Measurements from ENCODE around the gene SYT7. TPM values are rescaled to one million over a fixed set of nuclear protein-coding genes. Genes with fewer than 3 reads are reported as not detected.
"Not testable (repeated sequence)": the region's sequence is repeated elsewhere in the genome, so short reads cannot be mapped to it uniquely, and the experiment has no call there.

Gene SYT7
- total and polyA plus RNA-seq, 4 donors = 1.7 to 10.6 (median 3.8) TPM

GRCh38 chr11:61472282-61472681, 108.6 kb downstream of the SYT7 start:
- DNase-seq (no peak), ATAC-seq (ENCODE audit: insufficient read depth, low FRiP score) (no peak)
- no peak overlapping the region for H3K9ac ChIP-seq (ENCODE audit: insufficient read depth in 1 of 2, low read length in 2 of 2)
- TF ChIP-seq, protein P1, sequence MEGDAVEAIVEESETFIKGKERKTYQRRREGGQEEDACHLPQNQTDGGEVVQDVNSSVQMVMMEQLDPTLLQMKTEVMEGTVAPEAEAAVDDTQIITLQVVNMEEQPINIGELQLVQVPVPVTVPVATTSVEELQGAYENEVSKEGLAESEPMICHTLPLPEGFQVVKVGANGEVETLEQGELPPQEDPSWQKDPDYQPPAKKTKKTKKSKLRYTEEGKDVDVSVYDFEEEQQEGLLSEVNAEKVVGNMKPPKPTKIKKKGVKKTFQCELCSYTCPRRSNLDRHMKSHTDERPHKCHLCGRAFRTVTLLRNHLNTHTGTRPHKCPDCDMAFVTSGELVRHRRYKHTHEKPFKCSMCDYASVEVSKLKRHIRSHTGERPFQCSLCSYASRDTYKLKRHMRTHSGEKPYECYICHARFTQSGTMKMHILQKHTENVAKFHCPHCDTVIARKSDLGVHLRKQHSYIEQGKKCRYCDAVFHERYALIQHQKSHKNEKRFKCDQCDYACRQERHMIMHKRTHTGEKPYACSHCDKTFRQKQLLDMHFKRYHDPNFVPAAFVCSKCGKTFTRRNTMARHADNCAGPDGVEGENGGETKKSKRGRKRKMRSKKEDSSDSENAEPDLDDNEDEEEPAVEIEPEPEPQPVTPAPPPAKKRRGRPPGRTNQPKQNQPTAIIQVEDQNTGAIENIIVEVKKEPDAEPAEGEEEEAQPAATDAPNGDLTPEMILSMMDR (IDR thresholded peaks at IDR 0.05; ENCODE audit: control extremely low read depth, extremely low read depth) = no peak
- H3K4me3 ChIP-seq = no peak overlapping the region
- no peaks in the 10 kb centered on the region for H3K9me3 ChIP-seq (ENCODE audit: control insufficient read depth in 4 of 4, insufficient read depth in 3 of 4, low read length in 3 of 4)
- H3K4me1 ChIP-seq (ENCODE audit: control insufficient read depth in 5 of 5, insufficient read depth in 5 of 5, low read length in 5 of 5) = no peaks in the 10 kb centered on the region
- WGBS, 2 donors = 47 to 81% methylated on average over 5 of the region's 5 CpGs
- H3K27me3 ChIP-seq (ENCODE audit: control insufficient read depth in 3 of 3, insufficient read depth in 3 of 3, low read length in 2 of 3) = no peaks in the 10 kb centered on the region
- H3K27ac ChIP-seq (ENCODE audit: low read depth in 1 of 2, low read length in 1 of 2) = peak overlapping the region; percentile 37 to 83
- peaks cover 0 to 10% (median under 1%) of the 10 kb centered on the region in 4 donors for H3K36me3 ChIP-seq (ENCODE audit: control insufficient read depth in 4 of 4, insufficient read depth in 4 of 4, low read length in 4 of 4)

DNA sequence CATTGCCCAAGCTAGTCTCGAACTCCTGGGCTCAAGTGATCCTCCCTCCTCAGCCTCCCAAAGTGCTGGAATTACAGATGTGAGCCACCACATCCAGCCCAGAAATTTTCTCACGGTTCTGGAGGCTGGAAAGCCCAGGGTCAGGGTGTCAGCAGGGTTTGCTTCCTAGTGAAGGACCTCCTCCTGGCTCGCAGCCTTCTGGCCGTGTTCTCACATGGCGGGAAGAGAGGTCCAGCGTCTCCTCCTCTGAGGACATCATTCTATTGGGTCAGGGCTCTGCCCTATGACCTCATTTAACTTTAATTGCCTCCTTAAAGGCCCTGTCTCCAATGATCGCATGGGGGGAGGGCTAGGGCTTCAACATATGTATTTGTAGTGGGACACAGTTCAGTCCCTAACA, 112.9 kb downstream of the SYT7 start:
- Histone ChIP-seq H3K4me1 (ENCODE audit: control insufficient read depth in 5 of 5, insufficient read depth in 5 of 5, low read length in 5 of 5) (no peaks in the 10 kb centered on the region), H3K27me3 (ENCODE audit: control insufficient read depth in 3 of 3, insufficient read depth in 3 of 3, low read length in 2 of 3) (no peaks in the 10 kb centered on the region), H3K36me3 (ENCODE audit: control insufficient read depth in 4 of 4, insufficient read depth in 4 of 4, low read length in 4 of 4) (peaks cover 0 to 10% (median under 1%) of the 10 kb centered on the region in 4 donors), H3K4me3 (no peak overlapping the region), H3K9me3 (ENCODE audit: control insufficient read depth in 4 of 4, insufficient read depth in 3 of 4, low read length in 3 of 4) (no peaks in the 10 kb centered on the region), H3K27ac (ENCODE audit: low read depth in 1 of 2, low read length in 1 of 2) (no peak overlapping the region), H3K9ac (ENCODE audit: insufficient read depth in 1 of 2, low read length in 2 of 2) (no peak overlapping the region)
- no peak for ATAC-seq (ENCODE audit: insufficient read depth, low FRiP score)
- TF ChIP-seq, protein P1 (IDR thresholded peaks at IDR 0.05; ENCODE audit: control extremely low read depth, extremely low read depth) = no peak
- DNase-seq = no peak
- 83 to 86% methylated on average over 7 of the region's 7 CpGs for WGBS, 2 donors

- H3K9me3 ChIP-seq (ENCODE audit: control insufficient read depth in 4 of 4, insufficient read depth in 3 of 4, low read length in 3 of 4); H3K27ac ChIP-seq (ENCODE audit: low read depth in 1 of 2, low read length in 1 of 2); H3K4me3 ChIP-seq; H3K9ac ChIP-seq (ENCODE audit: insufficient read depth in 1 of 2, low read length in 2 of 2); DNase-seq; ATAC-seq (ENCODE audit: insufficient read depth, low FRiP score); H3K4me1 ChIP-seq (ENCODE audit: control insufficient read depth in 5 of 5, insufficient read depth in 5 of 5, low read length in 5 of 5); H3K27me3 ChIP-seq (ENCODE audit: control insufficient read depth in 3 of 3, insufficient read depth in 3 of 3, low read length in 2 of 3): not testable (repeated sequence)
- H3K36me3 ChIP-seq (ENCODE audit: control insufficient read depth in 4 of 4, insufficient read depth in 4 of 4, low read length in 4 of 4) = peaks cover 0 to 10% (median under 1%) of the 10 kb centered on the region in 4 donors
- WGBS, 2 donors = 81 to 91% methylated on average over 6 of the region's 6 CpGs
Observed at GRCh38 chr11:61467602-61468001, 113.3 kb downstream of the SYT7 start.

Small RNA genes within 50 kb of the gene (small RNA-seq; reads per million reads assigned to genes)
- gene MIR4488 (ENCODE audit: low replicate concordance) = not detected

Other genes with a start within 250 kb of the SYT7 start
- 100 to 1,000 TPM; 141 to 184 TPM for gene DDB1, start 248.0 kb downstream of the SYT7 start, total RNA-seq
- gene DDB1, start 248.0 kb downstream of the SYT7 start, polyA plus RNA-seq = 100 to 1,000 TPM in 1 of 2 donors, 10 to 100 TPM in 1; 88.5 to 101 TPM
- gene TKFC, start 247.8 kb downstream of the SYT7 start, total RNA-seq = 10 to 100 TPM; 35.2 to 69.2 TPM
- gene TKFC, start 247.8 kb downstream of the SYT7 start, polyA plus RNA-seq = 10 to 100 TPM; 35.0 to 44.4 TPM
- 10 to 100 TPM; 27.8 to 51.3 TPM for gene CYB561A3, start 219.2 kb downstream of the SYT7 start, total RNA-seq
- gene CYB561A3, start 219.2 kb downstream of the SYT7 start, polyA plus RNA-seq = 10 to 100 TPM; 20.8 to 45.1 TPM
- 10 to 100 TPM; 24.6 to 53.0 TPM for gene TMEM138, start 218.7 kb downstream of the SYT7 start, total RNA-seq
- gene TMEM138, start 218.7 kb downstream of the SYT7 start, polyA plus RNA-seq = 10 to 100 TPM; 46.2 to 64.4 TPM
- 10 to 100 TPM in 1 of 2 donors, 1 to 10 TPM in 1; 9.9 to 16.4 TPM for gene TMEM216, start 188.5 kb downstream of the SYT7 start, total RNA-seq
- gene TMEM216, start 188.5 kb downstream of the SYT7 start, polyA plus RNA-seq = 10 to 100 TPM; 17.6 to 19.9 TPM
- gene CPSF7, start 151.1 kb downstream of the SYT7 start, total RNA-seq = 10 to 100 TPM; 58.6 to 64.7 TPM
- 10 to 100 TPM; 34.8 to 46.3 TPM for gene CPSF7, start 151.1 kb downstream of the SYT7 start, polyA plus RNA-seq
- gene SDHAF2, start 151.0 kb downstream of the SYT7 start, total RNA-seq = 10 to 100 TPM; 39.6 to 41.2 TPM
- gene SDHAF2, start 151.0 kb downstream of the SYT7 start, polyA plus RNA-seq = 10 to 100 TPM; 46.6 to 53.4 TPM
- 10 to 100 TPM in 1 of 2 donors, 1 to 10 TPM in 1; 9.2 to 29.3 TPM for gene LRRC10B, start 72.3 kb downstream of the SYT7 start, total RNA-seq
- gene LRRC10B, start 72.3 kb downstream of the SYT7 start, polyA plus RNA-seq = 10 to 100 TPM in 1 of 2 donors, 1 to 10 TPM in 1; 9.3 to 13.8 TPM
- 1 to 10 TPM; 1.5 to 7.5 TPM for gene DAGLA, start 99.3 kb upstream of the SYT7 start, total RNA-seq
- 1 to 10 TPM; 2.9 to 3.0 TPM for gene DAGLA, start 99.3 kb upstream of the SYT7 start, polyA plus RNA-seq
- gene MYRF, start 171.6 kb upstream of the SYT7 start, total RNA-seq = 10 to 100 TPM; 27.1 to 41.2 TPM
- gene MYRF, start 171.6 kb upstream of the SYT7 start, polyA plus RNA-seq = 10 to 100 TPM; 11.9 to 23.3 TPM
- 100 to 1,000 TPM in 1 of 2 donors, 10 to 100 TPM in 1; 43.9 to 118 TPM for gene TMEM258, start 211.5 kb upstream of the SYT7 start, total RNA-seq
- 100 to 1,000 TPM; 208 to 229 TPM for gene TMEM258, start 211.5 kb upstream of the SYT7 start, polyA plus RNA-seq
- gene FEN1, start 211.8 kb upstream of the SYT7 start, total RNA-seq = 10 to 100 TPM in 1 of 2 donors, 1 to 10 TPM in 1; 6.4 to 13.2 TPM
- 10 to 100 TPM in 1 of 2 donors, 1 to 10 TPM in 1; 7.7 to 12.6 TPM for gene FEN1, start 211.8 kb upstream of the SYT7 start, polyA plus RNA-seq
- gene FADS1, start 235.9 kb upstream of the SYT7 start, total RNA-seq = 100 to 1,000 TPM in 1 of 2 donors, 10 to 100 TPM in 1; 35.7 to 102 TPM
- 10 to 100 TPM; 35.1 to 54.3 TPM for gene FADS1, start 235.9 kb upstream of the SYT7 start, polyA plus RNA-seq
- gene FADS2, start 247.2 kb upstream of the SYT7 start, total RNA-seq = 100 to 1,000 TPM in 1 of 2 donors, 10 to 100 TPM in 1; 44.5 to 165 TPM
- gene FADS2, start 247.2 kb upstream of the SYT7 start, polyA plus RNA-seq = 10 to 100 TPM; 58.9 to 98.6 TPM